ENCODE data around the gene IL15. TPM values are rescaled to one million over a fixed set of nuclear protein-coding genes. Genes with fewer than 3 reads are reported as not detected.
A peak's percentile ranks its signal among the peaks of the same experiment; 100 is the strongest.

IL15 gene
- total and polyA plus RNA-seq, 2 of the 4 experiments (the other 2 are of a cell fraction) = 5.0 to 5.2 TPM

DNA sequence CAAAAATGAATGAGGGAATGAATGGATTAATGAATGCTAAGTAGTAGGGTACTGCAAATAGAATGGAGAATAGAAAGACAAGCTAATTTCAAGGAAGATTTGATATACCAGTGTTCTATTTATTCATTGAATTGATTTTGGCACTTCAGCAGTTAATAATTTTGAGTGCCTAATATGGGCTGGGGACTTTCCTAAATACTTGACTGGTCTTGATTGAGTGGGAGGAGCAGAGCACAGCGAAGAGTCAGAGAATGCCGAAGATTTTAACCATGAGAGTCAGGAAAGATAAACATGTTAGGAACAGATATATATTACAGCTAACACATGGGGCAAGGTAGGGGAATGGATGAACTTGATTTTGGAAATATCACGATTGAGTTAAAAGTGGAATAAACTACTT, 10.6 kb downstream of the IL15 start:
- peaks cover 15% of the 10 kb centered on the region for H3K9me1 ChIP-seq (ENCODE audit: insufficient read depth, low read length)
- dilution Hi-C loops (cut with HindIII; ENCODE audit: low sequenced_read_pairs, unreplicated experiment) = no loop called here
- TF ChIP-seq RCOR1 (IDR thresholded peaks at IDR 0.05; ENCODE audit: insufficient replicate concordance, low read length) (no peak), BHLHE40 (IDR thresholded peaks at IDR 0.05; ENCODE audit: low read depth, low read length) (no peak), CHD1 (IDR thresholded peaks at IDR 0.05; ENCODE audit: low read depth, low read length) (no peak), MXI1 (IDR thresholded peaks at IDR 0.05; ENCODE audit: borderline replicate concordance, low read depth, low read length) (no peak), RAD21 (IDR thresholded peaks at IDR 0.05; ENCODE audit: low read length) (no peak), FOS (IDR thresholded peaks at IDR 0.05; ENCODE audit: low read depth, low read length) (no peak), SMC3 (IDR thresholded peaks at IDR 0.05; ENCODE audit: low read depth, low read length) (no peak), MAZ (IDR thresholded peaks at IDR 0.05; ENCODE audit: borderline replicate concordance, low read depth, low read length) (no peak), POLR2A (IDR thresholded peaks at IDR 0.05; ENCODE audit: low read depth, low read length) (no peak), NFE2L2 (IDR thresholded peaks at IDR 0.05; ENCODE audit: low read depth, low read length) (no peak), RFX5 (IDR thresholded peaks at IDR 0.05; ENCODE audit: low read depth, low read length) (no peak), CEBPB (IDR thresholded peaks at IDR 0.05; ENCODE audit: low read depth, low read length) (no peak), MAFK (IDR thresholded peaks at IDR 0.05; ENCODE audit: low read depth, low read length) (no peak)
- TF ChIP-seq, protein P1, sequence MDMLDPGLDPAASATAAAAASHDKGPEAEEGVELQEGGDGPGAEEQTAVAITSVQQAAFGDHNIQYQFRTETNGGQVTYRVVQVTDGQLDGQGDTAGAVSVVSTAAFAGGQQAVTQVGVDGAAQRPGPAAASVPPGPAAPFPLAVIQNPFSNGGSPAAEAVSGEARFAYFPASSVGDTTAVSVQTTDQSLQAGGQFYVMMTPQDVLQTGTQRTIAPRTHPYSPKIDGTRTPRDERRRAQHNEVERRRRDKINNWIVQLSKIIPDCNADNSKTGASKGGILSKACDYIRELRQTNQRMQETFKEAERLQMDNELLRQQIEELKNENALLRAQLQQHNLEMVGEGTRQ (IDR thresholded peaks at IDR 0.05; ENCODE audit: low read depth, low read length) = no peak
- TF ChIP-seq, protein P2, sequence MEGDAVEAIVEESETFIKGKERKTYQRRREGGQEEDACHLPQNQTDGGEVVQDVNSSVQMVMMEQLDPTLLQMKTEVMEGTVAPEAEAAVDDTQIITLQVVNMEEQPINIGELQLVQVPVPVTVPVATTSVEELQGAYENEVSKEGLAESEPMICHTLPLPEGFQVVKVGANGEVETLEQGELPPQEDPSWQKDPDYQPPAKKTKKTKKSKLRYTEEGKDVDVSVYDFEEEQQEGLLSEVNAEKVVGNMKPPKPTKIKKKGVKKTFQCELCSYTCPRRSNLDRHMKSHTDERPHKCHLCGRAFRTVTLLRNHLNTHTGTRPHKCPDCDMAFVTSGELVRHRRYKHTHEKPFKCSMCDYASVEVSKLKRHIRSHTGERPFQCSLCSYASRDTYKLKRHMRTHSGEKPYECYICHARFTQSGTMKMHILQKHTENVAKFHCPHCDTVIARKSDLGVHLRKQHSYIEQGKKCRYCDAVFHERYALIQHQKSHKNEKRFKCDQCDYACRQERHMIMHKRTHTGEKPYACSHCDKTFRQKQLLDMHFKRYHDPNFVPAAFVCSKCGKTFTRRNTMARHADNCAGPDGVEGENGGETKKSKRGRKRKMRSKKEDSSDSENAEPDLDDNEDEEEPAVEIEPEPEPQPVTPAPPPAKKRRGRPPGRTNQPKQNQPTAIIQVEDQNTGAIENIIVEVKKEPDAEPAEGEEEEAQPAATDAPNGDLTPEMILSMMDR (conservative IDR thresholded peaks at IDR 0.05; ENCODE audit: low read depth, low read length) = no peak
- TF ChIP-seq, protein P3, sequence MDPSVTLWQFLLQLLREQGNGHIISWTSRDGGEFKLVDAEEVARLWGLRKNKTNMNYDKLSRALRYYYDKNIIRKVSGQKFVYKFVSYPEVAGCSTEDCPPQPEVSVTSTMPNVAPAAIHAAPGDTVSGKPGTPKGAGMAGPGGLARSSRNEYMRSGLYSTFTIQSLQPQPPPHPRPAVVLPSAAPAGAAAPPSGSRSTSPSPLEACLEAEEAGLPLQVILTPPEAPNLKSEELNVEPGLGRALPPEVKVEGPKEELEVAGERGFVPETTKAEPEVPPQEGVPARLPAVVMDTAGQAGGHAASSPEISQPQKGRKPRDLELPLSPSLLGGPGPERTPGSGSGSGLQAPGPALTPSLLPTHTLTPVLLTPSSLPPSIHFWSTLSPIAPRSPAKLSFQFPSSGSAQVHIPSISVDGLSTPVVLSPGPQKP (IDR thresholded peaks at IDR 0.05; ENCODE audit: borderline replicate concordance, low read depth, low read length) = no peak
- no peak overlapping the region for H2AFZ ChIP-seq (replicated peaks; ENCODE audit: low read length, poor library complexity)
- no peak overlapping the region for H4K8ac ChIP-seq (ENCODE audit: low read depth in 2 of 2, low read length in 2 of 2)
- in situ Hi-C loops (cut with MboI; ENCODE audit: low sequenced_read_pairs) = no loop called here
- H2AK5ac ChIP-seq (ENCODE audit: low read depth, low read length) = no peak overlapping the region
- H2BK15ac ChIP-seq (ENCODE audit: low read depth, low read length) = no peak overlapping the region; the same call in 2 of the 3 replicates
- H3K27ac ChIP-seq (ENCODE audit: insufficient read depth, low read length) = no peak overlapping the region
- 0 out of 2 replicates have a peak overlapping the region, but pooled peaks have one; percentile 24 for H3K4ac ChIP-seq (ENCODE audit: low read depth, low read length)
- H3K23ac ChIP-seq (ENCODE audit: low read depth, low read length) = no peak overlapping the region
- peaks cover 18 to 41% of the 10 kb centered on the region in 2 experiments for H3K79me1 ChIP-seq (ENCODE audit: low read depth in 1 of 2, low read length in 2 of 2)
- H2BK20ac ChIP-seq (ENCODE audit: low read depth, low read length) = no peak overlapping the region
- no peaks in the 10 kb centered on the region for H3K36me3 ChIP-seq (ENCODE audit: control insufficient read depth, insufficient read depth, low read length)
- H3K56ac ChIP-seq (ENCODE audit: extremely low read depth, insufficient read depth, low read length) = no peak overlapping the region
- no peak overlapping the region for H3K14ac ChIP-seq (replicated peaks; ENCODE audit: low read depth, low read length)
- no peaks in the 10 kb centered on the region for H3K27me3 ChIP-seq (ENCODE audit: control insufficient read depth, insufficient read depth, low read length)
- peak; percentile 77 for DNase-seq
- H2BK120ac ChIP-seq (ENCODE audit: low read depth, low read length) = 0 out of 2 replicates have a peak overlapping the region, but pooled peaks have one; percentile 30
- no peak overlapping the region for H4K5ac ChIP-seq (ENCODE audit: low read depth, low read length)
- intact Hi-C loops (cut with micrococcal nuclease) = loop anchor here (10.0 kb wide), 1 partner anchor 422 kb away; the partner anchor contains the start of gene ZNF330
- no peak overlapping the region for H3K4me3 ChIP-seq (ENCODE audit: insufficient read depth, low read depth, low read length)
- no TSS peak for BruUV-seq (replicated peaks)
- peaks cover 15% of the 10 kb centered on the region; the same call in 1 of the 2 replicates for H3K4me1 ChIP-seq (ENCODE audit: control insufficient read depth, insufficient read depth, low read length)
- H2BK5ac ChIP-seq (ENCODE audit: low read depth, low read length, poor library complexity, severe bottlenecking) = peak overlapping the region; percentile 86
- POLR2A ChIA-PET (ENCODE audit: unreplicated experiment) = no interaction called here
- no peak overlapping the region for H4K91ac ChIP-seq (ENCODE audit: insufficient read depth, low read depth, low read length)
- H4K20me1 ChIP-seq (ENCODE audit: insufficient read depth, low read length) = no peaks in the 10 kb centered on the region
- H3K18ac ChIP-seq (ENCODE audit: low read depth, low read length) = no peak overlapping the region
- H3K4me2 ChIP-seq (ENCODE audit: low read depth, low read length) = no peak overlapping the region
- no peak overlapping the region for H2AK9ac ChIP-seq (replicated peaks; ENCODE audit: low read depth, low read length, poor library complexity)
- CTCF ChIA-PET = interaction anchor here (0.8 kb wide), 1 partner anchor 270 kb away, joined by 3 read pairs; no protein-coding TSS in a partner anchor
- no peaks in the 10 kb centered on the region for H3K9me3 ChIP-seq (ENCODE audit: control insufficient read depth, insufficient read depth, low read length)
- no peak overlapping the region for H3K9ac ChIP-seq (ENCODE audit: low read depth, low read length)
- peak; percentile 38 for ATAC-seq (ENCODE audit: low read depth)
- no CpG with 5 or more reads among the region's 3 CpGs for WGBS, 2 experiments (ENCODE audit: extremely low coverage in 2 of 2, insufficient read length in 1 of 2)

Measured in IMR-90 (cell line).